ENCODE measurements around the gene SLCO1B3.

The SLCO1B3 gene

GRCh38 chr12:20931894-20932293 is 121.4 kb downstream of the SLCO1B3 start:
- Histone ChIP-seq H3K4me3 (IDR thresholded peaks at IDR 0.05; ENCODE audit: insufficient read depth, low read depth, low read length) (no peak overlapping the region), H4K20me1 (ENCODE audit: insufficient read depth) (no peaks in the 10 kb centered on the region), H3K9ac (no peak overlapping the region), H3K79me2 (ENCODE audit: insufficient read depth, low read depth) (no peaks in the 10 kb centered on the region), H3K4me1 (ENCODE audit: low read depth, poor library complexity, severe bottlenecking) (no peaks in the 10 kb centered on the region), H3K27ac (no peak overlapping the region), H2AFZ (ENCODE audit: low read depth) (no peak overlapping the region), H3K36me3 (ENCODE audit: insufficient read depth) (no peaks in the 10 kb centered on the region), H3K4me2 (no peak overlapping the region), H3K27me3 (ENCODE audit: insufficient read depth, low read depth) (no peaks in the 10 kb centered on the region)
- TF ChIP-seq, protein P1, sequence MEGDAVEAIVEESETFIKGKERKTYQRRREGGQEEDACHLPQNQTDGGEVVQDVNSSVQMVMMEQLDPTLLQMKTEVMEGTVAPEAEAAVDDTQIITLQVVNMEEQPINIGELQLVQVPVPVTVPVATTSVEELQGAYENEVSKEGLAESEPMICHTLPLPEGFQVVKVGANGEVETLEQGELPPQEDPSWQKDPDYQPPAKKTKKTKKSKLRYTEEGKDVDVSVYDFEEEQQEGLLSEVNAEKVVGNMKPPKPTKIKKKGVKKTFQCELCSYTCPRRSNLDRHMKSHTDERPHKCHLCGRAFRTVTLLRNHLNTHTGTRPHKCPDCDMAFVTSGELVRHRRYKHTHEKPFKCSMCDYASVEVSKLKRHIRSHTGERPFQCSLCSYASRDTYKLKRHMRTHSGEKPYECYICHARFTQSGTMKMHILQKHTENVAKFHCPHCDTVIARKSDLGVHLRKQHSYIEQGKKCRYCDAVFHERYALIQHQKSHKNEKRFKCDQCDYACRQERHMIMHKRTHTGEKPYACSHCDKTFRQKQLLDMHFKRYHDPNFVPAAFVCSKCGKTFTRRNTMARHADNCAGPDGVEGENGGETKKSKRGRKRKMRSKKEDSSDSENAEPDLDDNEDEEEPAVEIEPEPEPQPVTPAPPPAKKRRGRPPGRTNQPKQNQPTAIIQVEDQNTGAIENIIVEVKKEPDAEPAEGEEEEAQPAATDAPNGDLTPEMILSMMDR (conservative IDR thresholded peaks at IDR 0.05; ENCODE audit: low read depth, low read length), result no peak

- no peak overlapping the region for H3K27ac ChIP-seq
- H4K20me1 ChIP-seq (ENCODE audit: insufficient read depth), result no peaks in the 10 kb centered on the region
- TF ChIP-seq, protein P1 (conservative IDR thresholded peaks at IDR 0.05; ENCODE audit: low read depth, low read length), result peak; percentile 81
- no peaks in the 10 kb centered on the region for H3K36me3 ChIP-seq (ENCODE audit: insufficient read depth)
- no peak overlapping the region for H3K4me3 ChIP-seq (IDR thresholded peaks at IDR 0.05; ENCODE audit: insufficient read depth, low read depth, low read length)
- no peaks in the 10 kb centered on the region for H3K27me3 ChIP-seq (ENCODE audit: insufficient read depth, low read depth)
- no peak overlapping the region for H2AFZ ChIP-seq (ENCODE audit: low read depth)
- no peaks in the 10 kb centered on the region for H3K79me2 ChIP-seq (ENCODE audit: insufficient read depth, low read depth)
- no peak overlapping the region for H3K9ac ChIP-seq
- no peak overlapping the region for H3K4me2 ChIP-seq
- no peaks in the 10 kb centered on the region for H3K4me1 ChIP-seq (ENCODE audit: low read depth, poor library complexity, severe bottlenecking)
Measured at GRCh38 chr12:20946732-20947131, 136.2 kb downstream of the SLCO1B3 start.

DNA sequence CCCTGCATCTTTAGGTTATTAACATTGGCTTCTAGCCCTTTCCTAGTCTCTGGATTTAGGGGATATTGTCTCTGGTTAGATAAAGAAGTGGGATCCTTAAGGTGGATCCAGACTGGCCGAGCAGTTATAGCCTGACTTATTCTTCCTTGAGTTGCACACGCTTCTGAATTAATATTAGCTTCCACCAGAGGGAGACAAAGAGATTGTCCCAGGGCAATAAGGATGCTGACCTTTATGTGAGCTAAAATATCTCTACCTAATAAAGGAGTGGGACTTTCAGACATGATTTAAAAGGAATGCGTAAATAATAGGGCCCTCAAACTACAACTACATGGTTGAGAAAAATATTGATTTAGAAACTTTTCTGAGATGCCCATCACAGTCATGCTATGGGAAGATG is 139.7 kb downstream of the SLCO1B3 start:
- Histone ChIP-seq H3K4me2 (no peak overlapping the region), H2AFZ (ENCODE audit: low read depth) (no peak overlapping the region), H4K20me1 (ENCODE audit: insufficient read depth) (no peaks in the 10 kb centered on the region), H3K79me2 (ENCODE audit: insufficient read depth, low read depth) (no peaks in the 10 kb centered on the region), H3K27me3 (ENCODE audit: insufficient read depth, low read depth) (no peaks in the 10 kb centered on the region), H3K27ac (no peak overlapping the region), H3K36me3 (ENCODE audit: insufficient read depth) (no peaks in the 10 kb centered on the region), H3K9ac (no peak overlapping the region), H3K4me3 (IDR thresholded peaks at IDR 0.05; ENCODE audit: insufficient read depth, low read depth, low read length) (no peak overlapping the region), H3K4me1 (ENCODE audit: low read depth, poor library complexity, severe bottlenecking) (no peaks in the 10 kb centered on the region)
- TF ChIP-seq, protein P1 (conservative IDR thresholded peaks at IDR 0.05; ENCODE audit: low read depth, low read length), result peak; percentile 64; the same call in 1 of the 2 replicates

DNA sequence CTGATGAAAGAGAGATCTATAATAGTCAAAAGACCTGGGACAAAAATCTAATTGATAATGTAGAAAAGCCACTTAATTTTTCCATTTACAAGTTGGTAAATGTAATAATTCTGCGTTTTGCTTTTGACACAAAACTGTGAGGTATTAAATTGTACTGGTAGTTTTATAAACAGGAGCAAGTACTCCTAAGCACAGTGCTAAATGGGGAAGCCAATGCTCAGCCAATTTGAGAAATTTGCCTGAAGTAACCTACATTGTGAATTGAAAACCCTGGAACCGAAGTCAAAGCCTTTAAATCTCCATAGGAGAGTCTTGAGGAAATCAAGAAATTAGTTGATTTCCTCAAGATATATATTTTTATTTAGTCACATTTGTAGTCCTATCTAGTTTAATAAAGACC is 152.8 kb downstream of the SLCO1B3 start:
- Histone ChIP-seq H3K4me2 (no peak overlapping the region), H3K4me3 (IDR thresholded peaks at IDR 0.05; ENCODE audit: insufficient read depth, low read depth, low read length) (no peak overlapping the region), H2AFZ (ENCODE audit: low read depth) (no peak overlapping the region), H3K79me2 (ENCODE audit: insufficient read depth, low read depth) (no peaks in the 10 kb centered on the region), H4K20me1 (ENCODE audit: insufficient read depth) (no peaks in the 10 kb centered on the region), H3K9ac (no peak overlapping the region), H3K27ac (no peak overlapping the region), H3K4me1 (ENCODE audit: low read depth, poor library complexity, severe bottlenecking) (no peaks in the 10 kb centered on the region), H3K27me3 (ENCODE audit: insufficient read depth, low read depth) (no peaks in the 10 kb centered on the region), H3K36me3 (ENCODE audit: insufficient read depth) (no peaks in the 10 kb centered on the region)
- TF ChIP-seq, protein P1 (conservative IDR thresholded peaks at IDR 0.05; ENCODE audit: low read depth, low read length), result no peak

Measured in KMS-11 (cell line).